GM20000 (cell line): ENCODE results near the gene ACR.

Source experiments
- DNase-seq: peaks from one replicate; pipeline ENCODE4 v3.0.0; 2012; ENCODE audit warnings: low spot score
- TF ChIP-seq, protein P1 (sequence below): IDR thresholded peaks from 2 replicates; pipeline ENCODE4 v1.5.1; 2012; ENCODE audit warnings: mild to moderate bottlenecking, control low read depth; ENCODE audit errors: extremely low read depth, missing control alignments

Gene ACR

DNA sequence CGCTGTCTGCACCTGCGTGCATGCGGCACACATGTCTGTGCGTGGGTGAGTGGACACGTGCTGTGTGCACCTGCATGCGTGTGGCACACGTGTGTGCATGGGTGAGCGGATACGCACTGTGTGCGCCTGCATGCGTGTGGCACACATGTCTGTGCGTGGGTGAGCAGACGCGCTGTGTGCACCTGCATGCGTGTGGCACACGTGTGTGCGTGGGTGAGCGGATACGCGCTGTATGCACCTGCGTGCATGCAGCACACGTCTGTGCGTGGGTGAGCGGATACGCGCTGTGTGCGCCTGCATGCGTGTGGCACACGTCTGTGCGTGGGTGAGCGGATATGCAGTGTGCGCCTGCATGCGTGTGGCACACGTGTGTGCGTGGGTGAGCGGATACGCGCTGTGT, 27.1 kb upstream of the ACR start:
- TF ChIP-seq, protein P1, sequence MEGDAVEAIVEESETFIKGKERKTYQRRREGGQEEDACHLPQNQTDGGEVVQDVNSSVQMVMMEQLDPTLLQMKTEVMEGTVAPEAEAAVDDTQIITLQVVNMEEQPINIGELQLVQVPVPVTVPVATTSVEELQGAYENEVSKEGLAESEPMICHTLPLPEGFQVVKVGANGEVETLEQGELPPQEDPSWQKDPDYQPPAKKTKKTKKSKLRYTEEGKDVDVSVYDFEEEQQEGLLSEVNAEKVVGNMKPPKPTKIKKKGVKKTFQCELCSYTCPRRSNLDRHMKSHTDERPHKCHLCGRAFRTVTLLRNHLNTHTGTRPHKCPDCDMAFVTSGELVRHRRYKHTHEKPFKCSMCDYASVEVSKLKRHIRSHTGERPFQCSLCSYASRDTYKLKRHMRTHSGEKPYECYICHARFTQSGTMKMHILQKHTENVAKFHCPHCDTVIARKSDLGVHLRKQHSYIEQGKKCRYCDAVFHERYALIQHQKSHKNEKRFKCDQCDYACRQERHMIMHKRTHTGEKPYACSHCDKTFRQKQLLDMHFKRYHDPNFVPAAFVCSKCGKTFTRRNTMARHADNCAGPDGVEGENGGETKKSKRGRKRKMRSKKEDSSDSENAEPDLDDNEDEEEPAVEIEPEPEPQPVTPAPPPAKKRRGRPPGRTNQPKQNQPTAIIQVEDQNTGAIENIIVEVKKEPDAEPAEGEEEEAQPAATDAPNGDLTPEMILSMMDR = no peak
- DNase-seq = no peak

DNA sequence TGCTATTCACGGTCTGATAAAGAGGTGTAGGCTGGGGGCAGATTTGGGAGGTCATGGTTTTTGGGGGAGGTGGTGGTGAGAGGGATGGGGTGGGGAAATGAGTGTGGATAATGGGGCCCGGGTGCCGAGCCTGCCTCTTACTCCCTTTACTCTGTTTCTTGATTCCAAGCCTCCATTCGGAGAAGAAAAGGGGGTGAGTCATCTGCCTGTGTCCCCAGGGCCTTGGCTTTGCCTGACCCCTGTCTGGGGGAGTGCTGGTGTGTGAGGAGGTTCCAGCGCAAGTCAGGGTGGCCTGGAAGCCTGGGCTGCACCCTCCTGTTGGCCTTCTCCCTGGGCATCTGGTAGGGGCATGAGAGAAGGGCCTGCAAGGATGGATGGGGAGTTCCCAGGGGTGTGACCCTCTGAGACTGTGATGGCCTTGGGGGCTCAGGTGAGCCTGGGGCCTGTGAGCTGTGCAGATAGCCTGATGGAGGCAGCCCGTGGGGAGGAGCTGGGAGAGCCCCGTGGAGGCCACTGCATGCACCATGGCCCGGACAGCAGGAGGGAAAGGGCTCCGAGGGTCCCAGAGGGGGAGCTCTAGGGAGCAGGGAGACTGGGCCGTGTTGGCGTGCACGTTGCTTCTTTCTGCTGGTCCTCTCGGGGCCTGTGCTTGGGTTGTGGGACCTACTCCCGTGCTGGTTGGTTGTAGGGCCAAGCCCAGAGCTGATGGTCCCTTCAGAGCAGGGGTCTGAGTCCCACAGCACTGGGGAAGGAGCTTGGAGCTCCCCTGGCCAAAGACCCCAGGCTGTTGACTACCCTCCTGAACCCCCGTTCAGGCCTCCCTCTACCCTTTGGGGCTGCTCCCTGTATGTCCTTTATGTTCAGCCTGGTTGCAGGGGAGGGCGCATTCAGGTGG, 26.3 kb upstream of the ACR start:
- no peak for DNase-seq
- TF ChIP-seq, protein P1 = no peak

DNA sequence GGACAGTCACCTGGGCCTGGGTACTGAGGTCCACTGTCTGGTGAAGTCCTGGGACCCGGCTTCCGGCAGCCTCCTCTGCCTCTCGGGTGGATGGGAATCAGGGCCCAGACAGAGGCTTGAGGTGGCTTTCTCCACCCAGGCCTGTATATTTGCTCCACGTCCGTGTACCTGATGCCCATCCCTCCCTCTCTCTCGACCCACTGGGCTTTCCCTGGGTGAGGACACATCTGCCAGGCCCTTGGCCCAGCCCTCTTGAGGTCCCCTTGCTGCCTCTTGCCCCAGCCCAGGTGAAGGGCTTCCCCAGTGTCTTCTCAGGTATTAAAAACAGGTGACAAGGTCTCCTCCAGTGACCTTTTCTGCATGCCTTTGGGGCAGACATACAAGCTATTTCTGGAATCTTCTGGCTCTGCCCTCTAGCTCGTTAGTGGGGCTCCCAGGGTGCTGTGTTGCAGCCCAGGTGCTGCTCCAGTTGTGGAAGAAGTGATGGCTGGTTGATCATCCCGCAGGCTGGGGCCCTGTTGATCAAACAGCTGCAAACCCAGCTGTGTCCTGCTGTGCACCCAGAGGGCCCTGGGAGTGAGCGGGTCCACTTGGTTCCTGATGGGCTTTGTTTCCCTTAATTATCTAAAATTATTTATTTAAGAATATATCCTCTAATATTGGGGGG, 25.5 kb upstream of the ACR start:
- TF ChIP-seq, protein P1 = no peak
- DNase-seq = no peak

DNA sequence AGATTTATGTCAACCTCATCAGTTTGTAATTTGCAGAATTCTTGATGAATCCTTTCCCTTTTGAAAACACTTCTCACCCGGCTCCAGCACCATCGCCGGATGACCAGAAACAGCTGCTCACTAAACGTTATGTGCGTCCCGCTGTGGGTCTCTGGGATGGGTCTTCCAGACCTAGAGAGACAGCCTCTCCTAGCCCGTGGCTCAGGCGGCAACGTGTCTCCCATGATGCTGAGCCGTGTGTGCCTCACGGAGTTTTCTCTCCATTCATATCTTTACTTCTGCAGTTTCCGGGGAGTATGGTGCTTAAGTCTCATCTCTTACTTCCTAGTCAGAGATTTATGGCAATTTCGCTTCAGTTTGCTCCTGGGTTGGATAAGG, 25.0 kb upstream of the ACR start:
- TF ChIP-seq, protein P1 = no peak
- no peak for DNase-seq

DNA sequence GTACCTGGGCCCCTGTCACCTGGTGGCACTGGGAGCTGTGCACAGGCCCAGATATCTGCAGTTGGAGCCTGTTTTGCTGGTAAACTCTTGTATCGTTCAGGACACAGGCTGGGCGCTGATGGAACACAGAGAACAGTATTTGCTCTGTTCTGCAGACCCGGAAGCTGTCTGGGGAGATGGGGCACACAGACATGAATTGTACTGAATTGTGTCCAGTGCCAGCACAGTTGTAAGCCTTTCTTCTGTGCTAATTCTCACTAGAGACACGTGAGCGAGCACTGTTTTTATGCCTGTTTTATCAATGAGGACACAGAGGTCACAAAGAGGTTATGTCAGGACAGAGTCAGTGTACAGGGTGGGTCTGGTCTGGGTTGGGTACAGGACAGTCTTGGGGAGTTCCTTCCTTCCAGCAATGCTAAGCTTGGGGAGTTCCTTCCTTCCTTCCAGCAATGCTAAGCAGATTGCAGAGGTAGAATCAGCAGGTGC, 24.4 kb upstream of the ACR start:
- no peak for DNase-seq
- TF ChIP-seq, protein P1 = no peak

DNA sequence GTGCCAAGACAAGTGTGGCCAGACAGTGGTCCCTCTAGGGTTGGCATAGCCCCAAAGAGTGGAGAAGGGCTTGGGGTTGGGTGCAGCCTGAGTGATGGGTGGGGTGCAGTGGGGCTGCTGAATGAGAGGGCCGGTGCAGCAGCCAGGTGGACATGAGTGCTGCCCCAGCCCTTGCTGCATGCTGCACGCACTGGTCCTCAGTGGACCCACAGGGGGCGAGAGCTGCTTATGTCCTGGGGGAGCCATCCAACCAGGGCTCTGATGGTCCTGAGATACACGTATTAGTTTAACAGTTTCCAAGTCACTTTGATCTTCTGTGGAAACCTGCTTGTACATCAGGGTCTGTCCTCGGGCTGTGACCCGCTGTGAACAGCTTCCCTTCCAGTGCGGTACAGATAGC, 23.9 kb upstream of the ACR start:
- DNase-seq = no peak
- TF ChIP-seq, protein P1 = no peak

DNA sequence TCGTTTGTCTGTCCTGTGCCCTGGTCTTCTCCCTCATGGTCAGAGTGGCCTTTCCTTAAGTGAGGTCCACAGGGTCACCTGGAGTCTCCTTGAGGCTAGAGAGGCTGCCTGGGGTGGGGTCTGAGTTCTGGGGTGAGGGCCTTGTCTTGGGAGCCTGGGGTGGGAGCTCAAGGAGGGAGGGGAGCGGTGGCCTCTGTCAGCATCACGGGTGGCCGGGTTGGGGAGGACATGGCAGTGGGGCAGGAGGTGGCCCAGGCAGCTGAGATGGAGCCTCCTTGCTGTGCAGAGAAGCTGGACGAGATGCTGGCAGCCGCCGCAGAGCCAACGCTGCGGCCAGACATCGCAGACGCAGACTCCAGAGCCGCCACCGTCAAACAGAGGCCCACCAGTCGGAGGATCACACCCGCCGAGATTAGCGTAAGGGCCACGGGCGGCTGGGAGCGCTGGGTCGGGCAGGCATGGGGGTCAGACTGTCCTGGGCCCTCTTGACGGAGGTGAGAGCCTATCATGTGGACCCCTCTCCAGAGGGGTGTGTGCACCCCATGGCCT, 23.3 kb upstream of the ACR start:
- TF ChIP-seq, protein P1 = no peak
- no peak for DNase-seq
